HG03159 (cell line): Measurements from ENCODE around the gene CMC2.

Experiments
- ATAC-seq: cut with Tn5 transposase; IDR thresholded peaks from one replicate; pipeline ENCODE4 v1.9.1; 2021; ENCODE audit warnings: mild to moderate bottlenecking, moderate library complexity; ENCODE audit not compliant: unreplicated experiment

CMC2 gene

DNA sequence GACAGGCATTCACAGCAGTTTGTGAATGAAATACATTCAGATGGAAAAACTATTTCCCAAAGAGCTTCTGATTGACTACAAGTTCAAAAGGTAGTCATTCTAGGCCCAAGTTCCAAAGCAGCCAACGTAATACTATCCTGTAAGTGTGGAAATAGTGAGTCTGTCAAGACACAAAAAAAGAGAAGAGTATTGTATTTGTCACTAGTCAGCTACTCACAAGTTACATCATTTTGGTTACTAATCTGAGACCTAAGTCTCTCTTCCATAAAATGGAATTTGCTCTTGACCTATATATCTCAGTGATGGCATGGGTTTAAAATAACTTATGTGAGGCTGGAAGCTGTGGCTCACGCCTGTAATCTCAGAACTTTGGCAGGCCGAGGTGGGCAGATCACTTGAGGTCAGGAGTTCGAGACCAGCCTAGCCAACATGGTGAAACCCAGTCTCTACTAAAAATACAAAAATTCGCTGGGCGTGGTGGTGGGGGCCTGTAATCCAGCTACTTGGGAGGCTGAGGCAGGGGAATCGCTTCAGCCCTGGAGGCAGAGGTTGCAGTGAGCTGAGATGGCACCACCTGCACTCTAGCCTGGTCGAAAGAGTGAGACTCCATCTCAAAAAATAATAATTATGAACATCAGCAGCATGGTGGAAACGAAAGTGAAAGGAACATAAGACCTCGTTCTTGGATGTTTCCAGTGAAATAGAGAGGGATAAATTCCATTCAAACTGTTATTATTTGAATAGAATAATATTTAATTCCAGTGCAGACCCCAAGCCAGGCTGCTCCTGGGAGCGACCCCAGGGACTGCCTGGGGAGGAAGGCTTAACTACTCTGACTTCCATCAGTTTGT lies 2.9 kb downstream of the CMC2 start:
- ATAC-seq, result no peak

GRCh38 chr16:81003064-81003463 lies 3.6 kb downstream of the CMC2 start:
- ATAC-seq, result no peak

DNA sequence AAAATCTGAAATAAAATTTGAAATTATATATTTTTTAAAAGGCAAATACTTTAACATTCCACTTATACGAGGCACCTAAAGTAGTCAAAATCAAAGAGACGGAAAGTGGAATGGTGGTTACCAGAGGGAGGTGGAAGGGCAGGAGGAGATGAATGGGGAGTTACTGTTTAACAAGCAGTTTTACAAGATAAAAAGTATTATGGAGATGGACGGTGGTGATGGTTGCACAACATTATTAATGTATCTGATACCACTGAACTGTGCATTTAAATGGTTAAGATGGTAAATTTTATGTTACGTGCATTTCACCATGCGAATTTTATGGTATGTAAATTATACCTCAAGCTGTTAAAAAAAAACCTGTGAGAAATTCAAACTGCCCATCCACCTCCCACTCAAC lies 5.4 kb downstream of the CMC2 start:
- no peak for ATAC-seq

DNA sequence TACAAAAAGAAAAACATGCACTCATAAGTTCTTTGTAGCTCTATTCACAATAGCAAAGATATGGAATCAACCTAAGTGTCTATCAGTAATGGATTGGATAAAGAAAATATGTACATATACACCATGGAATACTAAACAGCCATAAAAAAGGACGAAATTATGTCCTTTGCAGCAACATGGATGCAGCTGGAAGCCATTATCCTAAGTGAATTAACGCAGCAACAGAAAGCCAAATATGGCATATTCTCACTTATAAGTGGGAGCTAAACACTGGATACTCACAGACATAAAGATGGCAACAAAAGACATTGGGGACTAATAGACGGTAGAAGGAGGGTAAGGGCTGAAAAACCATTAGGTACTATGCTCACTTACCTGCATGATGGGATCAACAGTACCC lies 5.8 kb downstream of the CMC2 start:
- no peak for ATAC-seq

- no peak for ATAC-seq
These were observed 8.6 kb downstream of the CMC2 start for GRCh38 chr16:80997964-80998620.

GRCh38 chr16:80997139-80997798 lies 9.4 kb downstream of the CMC2 start:
- ATAC-seq, result peak; percentile 75

DNA sequence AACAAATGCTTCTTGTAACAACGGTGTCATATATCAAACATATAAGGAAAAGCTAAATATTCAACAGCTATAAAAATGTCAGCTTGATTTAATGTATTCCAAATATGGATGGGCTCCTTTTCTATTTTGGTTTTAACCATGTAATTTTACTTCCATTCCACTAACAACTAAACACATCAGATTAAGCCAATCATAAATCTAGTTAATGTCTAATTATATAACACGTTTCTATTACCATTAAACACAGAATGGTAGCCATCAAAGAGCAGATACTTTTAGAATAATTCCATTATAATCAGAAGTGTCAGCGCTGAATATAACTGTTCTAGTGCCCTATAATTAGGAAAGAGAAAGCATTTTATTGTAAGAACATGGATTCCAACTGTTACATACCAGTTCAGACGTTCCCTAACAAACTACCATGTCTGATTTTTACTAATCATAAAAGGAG lies 10.0 kb downstream of the CMC2 start:
- peak; percentile 25 for ATAC-seq

DNA sequence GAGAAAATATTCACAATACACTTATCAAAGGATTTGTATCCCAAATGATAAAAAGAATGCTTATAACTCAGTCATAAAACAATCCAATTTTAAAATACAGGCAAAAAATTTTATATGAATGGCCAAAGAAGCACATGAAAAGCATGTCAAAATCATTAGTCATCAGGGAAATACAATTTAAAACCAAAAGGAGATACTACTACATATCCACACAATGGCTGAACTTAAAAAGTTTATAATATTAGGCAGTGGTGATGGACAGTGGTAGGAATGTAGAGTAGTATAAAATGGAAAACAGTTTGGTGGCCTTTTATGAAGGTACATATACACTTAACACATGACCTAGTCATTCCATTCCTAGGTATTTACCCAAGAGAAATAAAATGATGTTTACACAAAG lies 12.2 kb downstream of the CMC2 start:
- no peak for ATAC-seq

DNA sequence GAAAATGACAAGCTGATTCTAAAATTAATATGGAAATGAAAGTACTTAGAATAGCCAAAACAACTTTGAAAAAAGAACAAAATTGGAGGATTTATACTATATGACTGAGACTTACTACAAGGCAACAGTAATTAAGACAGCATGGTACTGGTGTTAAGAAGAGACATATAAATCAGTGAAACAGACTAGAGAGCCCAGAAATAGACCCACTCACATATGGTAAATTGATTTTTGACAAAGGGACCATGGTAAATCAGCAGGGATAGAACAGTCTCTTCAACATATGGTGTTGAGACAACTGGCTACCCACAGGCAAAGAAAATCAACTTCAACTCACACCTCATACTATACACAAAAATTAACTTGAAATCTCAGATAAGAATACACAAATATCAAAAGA lies 12.9 kb downstream of the CMC2 start:
- no peak for ATAC-seq

DNA sequence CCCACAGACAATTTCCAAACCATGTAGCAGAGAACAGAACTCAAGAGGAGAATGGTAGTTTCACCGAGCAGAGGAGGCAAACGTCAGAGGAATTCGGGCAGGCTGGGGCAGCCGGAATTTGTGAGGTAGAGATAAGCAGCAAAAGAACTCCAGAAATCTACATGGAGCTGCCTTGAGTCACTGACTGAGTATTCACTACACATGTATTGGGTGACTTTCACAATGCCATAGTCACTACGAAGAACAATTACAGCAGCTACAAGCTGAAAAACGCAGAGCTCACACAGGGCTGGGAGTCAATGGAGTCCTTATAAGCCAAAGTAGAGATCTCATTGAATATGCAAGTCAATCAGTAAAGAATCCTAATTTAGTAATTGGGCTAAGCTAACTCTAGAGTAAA lies 13.4 kb downstream of the CMC2 start:
- no peak for ATAC-seq

DNA sequence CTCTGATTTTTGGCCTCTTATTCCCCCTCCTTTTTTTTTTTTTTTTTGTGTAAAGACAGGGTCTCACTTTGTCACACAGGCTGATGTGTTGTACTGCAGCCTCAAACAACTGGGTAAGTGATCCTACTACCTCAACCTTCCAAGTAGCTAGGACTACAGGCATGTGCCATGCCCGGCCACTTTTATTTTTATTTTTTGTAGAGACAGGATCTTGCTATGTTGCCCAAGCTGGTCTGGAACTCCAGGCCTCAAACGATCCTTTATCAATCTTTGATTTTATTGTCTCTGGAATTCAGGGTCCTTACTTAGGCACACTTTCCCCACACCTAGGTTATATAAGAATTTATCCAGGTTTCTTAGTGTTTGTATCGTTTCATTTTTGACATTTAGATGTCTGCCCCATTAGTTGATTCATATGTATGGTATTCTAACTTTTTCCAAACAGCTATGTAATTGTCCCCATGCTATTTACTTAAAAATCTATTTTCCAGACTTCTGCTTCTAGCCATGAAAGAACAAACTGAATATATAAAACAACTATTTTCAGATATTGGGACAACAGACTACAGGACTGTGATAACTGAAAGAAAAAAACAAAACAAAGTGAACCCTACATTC lies 13.9 kb downstream of the CMC2 start:
- ATAC-seq, result no peak

DNA sequence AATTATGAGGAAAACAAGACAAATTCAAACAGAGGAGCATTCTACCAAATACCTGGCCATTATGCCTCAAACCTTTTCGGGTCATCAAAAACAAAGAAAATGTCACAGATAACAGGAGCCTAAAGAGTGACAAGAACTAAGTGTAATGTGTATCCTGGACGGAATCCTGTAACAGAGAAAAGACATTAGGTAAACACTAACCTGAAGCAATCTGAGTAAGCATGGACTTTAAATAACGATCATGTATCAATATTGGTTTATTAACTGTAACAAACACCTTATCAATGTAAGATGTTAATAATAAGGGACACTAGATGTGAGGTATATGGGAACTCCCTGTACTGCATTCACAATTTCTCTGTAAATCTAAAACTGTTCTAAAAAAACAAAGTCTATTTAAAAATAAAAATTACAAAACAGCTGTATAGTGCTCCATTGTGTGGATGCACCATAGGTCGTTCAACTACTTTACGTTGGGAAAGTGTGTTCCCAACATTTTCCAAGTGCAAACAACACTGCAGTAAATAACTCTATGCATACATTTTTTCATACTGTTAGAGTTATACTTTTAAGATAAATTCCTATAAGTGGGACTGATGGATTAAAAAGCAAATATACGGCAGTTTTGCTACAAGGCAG lies 14.8 kb downstream of the CMC2 start:
- no peak for ATAC-seq

GRCh38 chr16:80990978-80991377 lies 15.7 kb downstream of the CMC2 start:
- no peak for ATAC-seq

GRCh38 chr16:80990577-80990976 lies 16.1 kb downstream of the CMC2 start:
- no peak for ATAC-seq

DNA sequence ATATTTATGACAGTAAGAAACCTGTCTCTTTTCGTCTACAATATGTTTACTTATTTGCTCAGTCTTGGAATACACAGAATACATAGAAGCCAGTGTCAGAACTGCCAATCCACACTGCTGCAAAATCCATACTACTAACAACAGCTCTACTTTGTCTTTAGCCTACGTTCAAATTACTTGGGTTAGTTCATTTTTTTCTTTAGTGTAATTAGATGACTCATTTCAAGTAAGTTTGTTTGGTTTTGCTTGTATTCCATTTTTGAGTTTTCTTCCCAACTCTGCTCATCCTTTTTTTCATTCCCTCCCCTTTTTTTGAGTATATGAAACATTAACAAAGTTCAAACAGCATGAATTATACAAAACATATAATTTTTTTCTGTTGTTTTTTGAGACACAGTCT lies 16.9 kb downstream of the CMC2 start:
- ATAC-seq, result no peak

GRCh38 chr16:80988756-80989155 lies 17.9 kb downstream of the CMC2 start:
- ATAC-seq, result no peak

GRCh38 chr16:80986557-80986956 lies 20.1 kb downstream of the CMC2 start:
- no peak for ATAC-seq

- ATAC-seq, result no peak
These were observed 21.1 kb downstream of the CMC2 start for GRCh38 chr16:80985611-80986010.

DNA sequence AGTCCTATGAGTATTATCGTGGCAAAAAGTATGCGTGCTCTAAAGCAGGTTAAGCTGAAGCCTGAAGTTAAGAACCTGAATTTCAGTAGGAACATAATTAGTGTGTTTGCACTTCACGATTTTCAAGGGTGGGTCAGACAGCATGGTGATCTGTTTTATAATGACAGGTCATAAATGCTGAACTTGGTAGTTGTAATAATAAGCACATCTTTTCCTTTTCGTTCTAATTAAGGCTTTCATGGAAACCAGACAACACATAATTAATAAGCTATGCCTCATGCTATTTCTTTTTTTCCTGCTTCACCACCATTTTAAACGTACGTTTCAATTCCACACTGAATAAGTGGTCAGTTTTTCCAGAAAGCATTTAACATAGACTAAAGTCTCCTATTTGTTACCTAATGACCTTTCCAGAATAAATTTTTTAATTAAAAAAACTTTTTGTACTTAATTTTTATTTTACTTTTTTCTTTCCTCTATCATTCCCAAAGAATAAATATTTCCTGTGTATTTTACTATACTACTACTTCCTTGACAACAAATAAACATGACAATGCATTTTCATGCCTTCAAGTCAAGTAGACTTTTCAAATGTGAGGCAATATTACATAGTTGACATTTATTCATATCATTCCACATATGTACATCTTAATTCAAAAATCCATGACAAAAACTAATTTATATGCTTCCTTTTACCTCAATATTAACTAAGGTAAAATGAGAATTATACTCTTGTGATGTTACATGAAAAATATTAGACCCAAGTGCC lies 22.4 kb downstream of the CMC2 start:
- no peak for ATAC-seq

GRCh38 chr16:80982646-80983045 lies 24.0 kb downstream of the CMC2 start:
- no peak for ATAC-seq
